NCI-H524 treated with DMSO at 0.1 percent for 48 hours (cell line): ENCODE measurements around the gene CD247.

Experiments
- DNase-seq: peaks from one replicate; lab custom pipeline; 2025; lab: John Stamatoyannopoulos, UW

CD247 gene

GRCh38 chr1:167413328-167413727, 105.0 kb downstream of the CD247 start:
- DNase-seq: no peak

- DNase-seq: no peak
These were observed 105.4 kb downstream of the CD247 start for GRCh38 chr1:167412920-167413319.

DNA sequence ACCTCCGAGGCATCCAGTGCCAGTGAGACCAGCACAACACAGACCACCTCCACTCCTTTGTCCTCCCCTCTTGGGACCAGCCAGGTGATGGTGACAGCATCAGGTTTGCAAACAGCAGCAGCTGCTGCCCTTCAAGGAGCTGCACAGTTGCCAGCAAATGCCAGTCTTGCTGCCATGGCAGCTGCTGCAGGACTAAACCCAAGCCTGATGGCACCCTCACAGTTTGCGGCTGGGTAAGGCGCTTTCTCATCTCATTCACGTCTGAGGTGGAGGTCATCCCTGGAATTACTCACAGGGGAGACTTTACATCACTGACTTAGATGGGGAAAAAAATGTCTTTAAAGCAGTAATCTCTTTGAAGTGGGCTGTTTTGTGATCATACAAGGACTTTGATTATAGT, 106.3 kb downstream of the CD247 start:
- no peak for DNase-seq

DNA sequence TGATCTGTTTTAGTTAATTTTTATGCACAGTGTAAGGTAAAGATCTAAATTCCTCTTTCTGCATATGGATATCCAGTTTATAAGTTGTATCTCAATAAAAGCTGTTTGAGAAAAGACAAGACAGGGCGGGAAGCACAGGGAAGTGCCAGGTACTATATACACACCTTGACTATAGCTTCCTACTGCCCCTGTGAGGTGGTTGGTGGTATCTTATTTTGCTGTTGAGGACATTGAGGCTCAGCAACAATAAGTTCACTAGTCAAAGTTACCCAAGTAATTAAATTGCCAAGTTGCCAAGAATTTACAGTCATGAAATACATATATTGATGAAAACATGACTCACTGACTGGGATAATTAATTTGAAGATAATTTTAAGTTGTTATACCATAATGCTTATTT, 109.1 kb downstream of the CD247 start:
- no peak for DNase-seq

DNA sequence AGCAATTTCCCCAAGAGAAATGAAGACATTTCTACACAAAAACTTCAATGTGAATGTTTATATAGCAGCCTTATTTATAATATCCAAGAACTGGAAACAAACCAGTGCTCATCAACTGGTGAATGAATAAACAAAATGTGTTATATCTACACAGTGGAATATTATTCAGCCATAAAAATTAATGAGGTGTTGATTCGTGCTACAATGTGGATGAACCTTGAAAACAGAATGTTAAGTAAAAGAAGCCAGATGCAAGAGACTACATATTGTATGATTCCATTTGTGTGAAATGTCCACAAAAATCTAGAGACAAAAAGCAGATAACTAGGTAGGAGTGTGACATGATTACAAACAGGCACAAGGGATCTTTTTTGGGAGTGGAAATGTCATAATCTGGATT, 110.0 kb downstream of the CD247 start:
- no peak for DNase-seq

DNA sequence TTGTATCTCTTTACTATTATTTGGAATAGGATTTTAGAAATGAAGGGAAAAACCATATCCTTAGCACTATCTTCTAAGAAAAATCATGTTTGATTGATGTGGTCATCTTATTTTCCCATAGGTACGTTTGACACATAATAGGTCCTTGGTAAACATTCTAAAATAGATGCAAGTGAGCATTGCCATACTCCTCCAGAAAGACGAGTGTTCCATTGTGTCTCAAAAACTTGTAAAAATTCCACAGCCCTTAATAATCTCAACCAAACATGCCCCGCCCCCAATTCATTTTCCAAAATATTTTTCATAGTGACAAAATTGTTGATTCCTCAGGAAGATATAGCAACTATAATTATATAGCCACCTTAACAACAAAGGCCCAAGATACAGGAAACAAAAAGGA, 113.4 kb downstream of the CD247 start:
- DNase-seq: no peak

- no peak for DNase-seq
These were observed 114.0 kb downstream of the CD247 start for GRCh38 chr1:167404161-167404888.

GRCh38 chr1:167401260-167401873, 117.0 kb downstream of the CD247 start:
- no peak for DNase-seq

GRCh38 chr1:167400359-167400953, 117.9 kb downstream of the CD247 start:
- DNase-seq: no peak

- no peak for DNase-seq
These were observed 126.1 kb downstream of the CD247 start for GRCh38 chr1:167392200-167392696.

DNA sequence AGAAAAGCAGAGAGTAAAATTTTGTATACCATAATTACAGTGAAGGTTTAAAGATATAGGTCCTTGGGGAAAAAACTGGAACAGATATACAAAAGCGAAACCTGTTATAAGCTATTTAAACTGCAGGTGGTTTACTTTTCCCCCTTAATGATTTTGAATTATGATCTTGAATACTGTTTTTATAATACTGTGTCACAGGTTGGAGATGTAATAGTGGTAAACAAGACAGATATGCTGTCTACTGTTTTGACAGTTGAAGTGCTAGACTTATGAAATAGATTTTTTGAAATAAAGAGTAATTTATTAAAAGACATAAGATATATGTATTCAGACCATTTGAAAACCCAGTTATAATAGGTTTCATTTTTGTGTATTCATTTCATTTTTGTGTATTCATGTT, 129.4 kb downstream of the CD247 start:
- DNase-seq: no peak

DNA sequence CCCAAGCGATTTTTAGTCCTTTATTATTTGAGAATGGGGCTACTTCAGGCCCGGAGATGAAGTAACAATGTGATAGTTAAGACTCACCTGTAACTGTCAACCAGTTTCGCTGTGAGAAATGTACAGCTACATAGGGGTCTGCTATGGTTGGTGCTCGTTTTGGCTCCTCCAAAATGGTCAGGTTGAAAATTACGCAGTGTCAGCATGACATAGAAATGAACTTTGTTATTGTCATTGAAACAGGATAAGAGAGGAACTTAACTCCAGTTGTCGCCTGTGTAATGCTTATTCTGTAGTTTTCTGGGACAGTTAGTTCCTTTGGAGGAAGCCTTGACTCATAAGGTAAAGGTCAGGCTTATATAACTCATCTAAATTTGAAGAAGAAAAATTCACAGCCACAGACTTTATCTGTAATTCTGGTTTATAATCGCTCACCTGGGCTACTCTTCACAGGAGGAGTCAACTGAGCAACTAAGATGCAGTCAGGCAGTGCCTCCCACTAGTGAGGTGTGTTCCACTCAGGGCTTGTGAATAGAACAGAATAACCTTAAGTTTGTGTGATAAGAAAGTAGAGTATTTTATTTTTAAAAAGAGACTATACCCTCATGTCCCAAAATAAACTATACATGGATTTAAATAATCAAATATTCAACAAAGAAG, 130.9 kb downstream of the CD247 start:
- no peak for DNase-seq
